ENCODE measurements around the gene DNAJB5.

Gene DNAJB5

DNA sequence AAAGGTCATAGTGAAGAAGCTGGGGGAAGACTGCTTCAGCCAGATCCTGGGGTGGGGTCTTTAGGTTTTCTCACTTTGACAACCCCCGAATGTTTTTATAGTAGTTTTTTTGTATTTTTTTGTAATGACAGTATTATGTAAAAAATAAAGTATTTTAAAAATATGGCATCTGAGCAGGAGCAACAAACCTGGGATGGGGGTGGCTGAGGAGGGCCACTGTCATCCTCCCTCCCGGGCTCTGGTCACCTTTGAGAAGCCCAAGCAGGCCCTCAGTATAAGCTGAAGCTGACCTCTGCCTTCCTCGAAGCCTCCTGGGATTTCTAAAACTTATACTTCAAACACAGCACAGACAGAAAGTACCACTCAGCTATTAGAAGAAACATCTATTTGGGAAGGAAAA lies 8.7 kb downstream of the DNAJB5 start:
- TF ChIP-seq CTCF (IDR thresholded peaks at IDR 0.05), result no peak

DNA sequence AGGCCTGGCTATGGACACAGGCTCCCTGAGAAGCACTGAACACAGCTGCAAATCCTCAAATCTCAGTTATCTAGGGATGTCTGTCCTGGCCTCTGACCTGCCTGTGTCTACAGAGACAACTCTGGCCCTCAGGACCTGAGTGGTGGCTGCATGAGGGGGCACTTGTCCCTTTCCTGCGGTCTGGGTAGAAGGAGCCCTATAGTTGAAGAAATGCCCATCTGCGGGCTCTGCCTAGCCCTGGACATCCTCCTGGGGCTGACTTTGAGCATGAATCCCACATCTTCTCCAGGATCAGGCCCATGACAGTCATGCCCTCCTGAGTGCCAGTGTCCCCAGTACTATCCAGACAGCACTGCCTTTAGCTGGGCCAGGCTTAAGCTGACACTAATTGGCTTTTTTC lies 10.0 kb downstream of the DNAJB5 start:
- TF ChIP-seq CTCF (IDR thresholded peaks at IDR 0.05), result no peak

GRCh38 chr9:35000535-35001284 lies 11.2 kb downstream of the DNAJB5 start:
- no peak for TF ChIP-seq CTCF (IDR thresholded peaks at IDR 0.05)

DNA sequence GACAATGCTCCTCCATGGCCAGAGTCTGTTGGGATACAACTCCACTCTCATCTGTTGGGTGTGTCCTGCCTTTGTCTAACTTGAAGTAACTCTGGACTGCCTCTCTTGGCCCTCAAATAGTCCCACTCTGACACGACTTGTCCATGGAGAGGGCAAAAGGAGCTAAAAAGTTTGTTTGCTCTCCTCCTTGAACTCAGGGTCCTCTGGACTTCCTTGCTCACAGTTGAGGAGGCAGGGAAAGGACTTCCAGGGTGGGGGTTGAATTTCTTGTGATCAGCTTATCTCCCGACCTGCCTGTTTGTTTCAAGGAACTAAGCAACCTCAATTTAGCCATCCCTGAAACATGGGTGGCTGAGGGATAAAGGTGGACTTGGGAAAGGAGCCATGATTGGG lies 11.7 kb downstream of the DNAJB5 start:
- TF ChIP-seq CTCF (IDR thresholded peaks at IDR 0.05), result no peak

- no peak for TF ChIP-seq CTCF (IDR thresholded peaks at IDR 0.05)
Observed at GRCh38 chr9:35001803-35002502, 12.4 kb downstream of the DNAJB5 start.

DNA sequence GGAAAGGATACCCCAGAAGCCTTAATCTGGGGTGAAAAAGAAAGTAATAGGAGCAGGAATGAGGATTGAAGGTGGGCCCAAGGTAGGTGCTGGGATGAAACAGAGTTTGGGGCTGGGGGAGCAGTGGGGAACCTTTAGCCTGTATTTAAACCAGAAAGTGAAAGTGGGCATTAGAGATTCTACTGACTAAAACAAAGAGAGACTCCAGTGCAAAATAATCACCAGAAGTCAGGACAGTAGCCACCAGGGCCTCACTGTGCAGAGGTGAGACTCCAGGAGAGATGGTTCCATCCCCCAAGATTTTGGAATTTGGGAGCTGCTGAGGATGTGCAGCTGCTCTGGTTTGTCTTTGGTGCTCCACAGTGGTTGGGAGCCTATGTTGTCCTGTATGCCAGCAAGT lies 13.1 kb downstream of the DNAJB5 start:
- TF ChIP-seq CTCF (IDR thresholded peaks at IDR 0.05), result no peak

DNA sequence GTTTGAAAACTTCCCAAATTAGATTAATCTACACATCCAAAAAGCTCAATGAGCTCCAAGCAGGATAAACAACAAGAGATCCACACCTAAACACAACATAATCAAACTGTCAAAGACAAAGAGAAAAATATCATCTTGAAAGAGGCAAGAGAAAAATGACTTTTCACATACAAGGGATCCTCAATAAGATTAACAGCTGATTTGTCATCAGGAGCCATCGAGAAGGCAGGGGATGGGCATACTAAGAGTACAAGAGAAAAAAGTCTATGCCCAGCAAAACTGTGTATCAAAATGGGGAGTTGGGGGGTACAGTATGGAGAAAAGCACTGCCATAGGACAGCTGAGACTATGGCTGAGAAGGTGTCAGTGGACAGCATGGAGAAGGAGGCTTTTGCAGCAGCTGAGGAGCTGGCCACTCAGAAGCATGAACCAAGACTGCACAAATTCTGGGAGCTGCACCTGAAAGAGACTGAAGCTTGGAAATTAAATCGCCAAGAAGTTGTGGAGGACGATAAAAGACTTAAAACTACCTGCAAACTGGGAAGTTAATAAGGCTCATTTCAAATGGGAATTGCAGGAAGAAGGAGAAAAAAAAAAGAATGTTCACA lies 20.9 kb downstream of the DNAJB5 start:
- TF ChIP-seq CTCF (IDR thresholded peaks at IDR 0.05), result no peak

Measured in LNCAP (cell line).